GM10847 (cell line): ENCODE results near the gene CYFIP1.
A peak's percentile ranks its signal among the peaks of the same experiment; 100 is the strongest.

ENCODE experiments used
- POLR2A ChIP-seq: IDR thresholded peaks from 2 replicates; pipeline ENCODE4 v1.6.1; 2011; ENCODE audit not compliant: insufficient read length; ENCODE audit errors: extremely low read depth

CYFIP1 gene

DNA sequence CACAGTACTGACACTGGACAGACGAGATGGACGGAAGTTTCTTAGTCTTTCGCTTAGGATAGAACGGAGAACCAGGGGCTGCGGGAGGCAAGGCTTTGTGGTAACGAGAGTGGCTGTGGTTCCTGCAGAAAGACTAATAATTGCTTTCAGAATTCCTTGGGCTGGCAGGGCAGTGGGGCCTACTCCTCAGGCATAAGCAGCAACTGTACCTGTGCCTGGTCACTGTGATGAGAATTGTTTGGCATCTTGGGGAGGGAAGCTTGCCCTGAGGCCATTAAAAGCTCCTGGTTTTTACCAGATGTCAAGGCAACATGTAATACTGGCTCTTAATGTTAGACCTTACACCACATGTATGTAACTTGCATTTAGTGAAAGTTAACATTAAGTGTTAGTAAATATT is 134.1 kb downstream of the CYFIP1 start:
- TF ChIP-seq POLR2A = no peak

DNA sequence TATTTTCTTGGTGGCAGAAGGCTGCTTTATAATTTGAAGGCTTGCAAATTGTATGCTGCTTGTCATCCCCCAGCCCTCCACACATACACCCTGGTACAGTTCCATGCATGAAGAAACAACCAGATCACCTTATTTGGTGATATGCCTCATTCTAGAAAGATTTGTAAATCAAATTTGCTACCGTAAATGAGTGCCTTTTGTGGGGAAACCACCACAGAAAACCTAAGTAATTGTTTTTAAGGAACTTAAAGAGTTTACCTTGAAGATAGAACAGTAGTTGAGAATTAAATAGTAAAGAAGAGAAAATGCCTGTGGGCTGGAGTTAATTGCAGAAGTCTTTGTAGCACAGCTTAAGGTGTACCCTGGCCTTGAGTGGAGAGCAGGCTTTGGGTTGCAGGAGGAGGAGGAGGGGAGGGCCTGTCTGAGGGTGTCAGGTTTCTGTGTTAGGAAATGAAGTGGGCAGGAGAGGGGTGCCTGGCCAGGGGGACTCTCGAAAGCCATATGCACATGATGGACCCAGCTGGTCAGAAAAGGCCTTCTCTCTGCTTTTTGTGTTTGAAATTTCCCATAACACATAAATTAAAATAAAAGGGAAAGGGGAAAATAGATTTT is 134.8 kb downstream of the CYFIP1 start:
- no peak for TF ChIP-seq POLR2A

DNA sequence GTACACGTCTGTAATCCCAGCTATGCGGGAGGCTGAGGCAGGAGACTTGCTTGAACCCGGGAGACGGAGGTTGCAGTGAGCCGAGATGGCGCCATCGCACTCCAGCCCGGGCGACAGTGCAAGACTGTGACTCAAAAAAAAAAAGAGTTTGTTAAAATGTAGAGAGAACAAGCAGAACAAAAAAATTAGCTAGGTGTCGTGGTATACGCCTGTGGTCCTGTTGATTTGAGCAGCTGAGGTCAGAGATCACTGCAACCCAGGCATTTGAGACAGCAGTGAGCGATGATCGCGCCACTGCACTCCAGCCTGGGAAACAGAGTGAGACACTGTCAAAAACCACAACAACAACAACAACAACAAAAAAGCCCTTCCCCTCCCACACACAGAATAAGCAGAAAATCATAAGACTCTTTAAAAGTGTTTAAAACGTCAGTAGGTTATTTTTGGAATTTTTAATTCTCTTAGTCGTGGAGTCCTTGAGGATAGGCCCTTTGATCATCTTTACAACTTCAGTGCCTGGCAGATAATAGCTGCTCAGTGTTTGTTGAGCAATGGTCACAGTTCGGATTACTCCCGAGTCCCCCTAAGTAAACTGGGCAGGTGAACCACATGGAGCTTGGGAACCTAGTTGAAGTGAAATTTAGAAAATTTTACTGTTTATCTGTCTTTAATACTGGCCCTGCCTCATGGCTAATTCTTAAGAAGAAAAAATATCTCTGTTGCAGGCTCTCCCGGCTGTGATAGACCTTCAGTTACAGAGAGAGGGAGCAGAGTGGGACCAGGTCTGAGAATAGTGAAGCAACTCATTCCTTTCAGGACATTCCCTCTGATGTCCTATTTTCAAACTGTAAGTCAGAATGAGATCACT is 135.5 kb downstream of the CYFIP1 start:
- no peak for TF ChIP-seq POLR2A

DNA sequence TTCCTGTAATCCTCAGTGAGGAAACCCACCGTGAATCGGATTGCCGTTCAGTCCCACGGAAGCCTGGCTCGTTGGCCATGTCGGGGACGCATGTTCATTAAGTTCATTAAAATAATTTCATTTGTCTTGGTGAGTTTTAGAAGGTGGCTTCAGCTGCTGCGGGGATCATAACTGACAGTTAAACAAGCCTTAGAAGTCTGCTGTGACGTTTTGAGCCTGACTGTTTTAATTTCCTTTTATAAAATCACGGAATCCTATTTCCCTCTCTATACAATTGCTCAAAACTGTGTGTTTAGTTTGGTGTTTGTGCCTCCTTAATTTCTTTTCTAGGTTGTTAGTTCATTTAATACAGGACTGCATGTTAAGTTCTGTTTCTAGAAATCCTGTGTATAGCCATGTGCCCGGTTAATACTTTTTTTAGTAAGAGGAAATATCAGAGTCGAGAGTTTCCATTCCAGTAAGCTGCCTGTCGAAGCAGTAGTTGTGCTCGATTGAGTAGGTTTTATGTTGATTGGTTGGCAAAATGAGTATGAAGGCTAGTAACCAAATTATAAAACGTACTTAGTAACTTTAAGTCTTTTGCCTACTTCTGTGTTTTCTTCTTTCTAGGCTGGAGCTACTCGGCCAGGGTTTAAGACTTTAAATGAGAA is 141.0 kb downstream of the CYFIP1 start:
- no peak for TF ChIP-seq POLR2A

DNA sequence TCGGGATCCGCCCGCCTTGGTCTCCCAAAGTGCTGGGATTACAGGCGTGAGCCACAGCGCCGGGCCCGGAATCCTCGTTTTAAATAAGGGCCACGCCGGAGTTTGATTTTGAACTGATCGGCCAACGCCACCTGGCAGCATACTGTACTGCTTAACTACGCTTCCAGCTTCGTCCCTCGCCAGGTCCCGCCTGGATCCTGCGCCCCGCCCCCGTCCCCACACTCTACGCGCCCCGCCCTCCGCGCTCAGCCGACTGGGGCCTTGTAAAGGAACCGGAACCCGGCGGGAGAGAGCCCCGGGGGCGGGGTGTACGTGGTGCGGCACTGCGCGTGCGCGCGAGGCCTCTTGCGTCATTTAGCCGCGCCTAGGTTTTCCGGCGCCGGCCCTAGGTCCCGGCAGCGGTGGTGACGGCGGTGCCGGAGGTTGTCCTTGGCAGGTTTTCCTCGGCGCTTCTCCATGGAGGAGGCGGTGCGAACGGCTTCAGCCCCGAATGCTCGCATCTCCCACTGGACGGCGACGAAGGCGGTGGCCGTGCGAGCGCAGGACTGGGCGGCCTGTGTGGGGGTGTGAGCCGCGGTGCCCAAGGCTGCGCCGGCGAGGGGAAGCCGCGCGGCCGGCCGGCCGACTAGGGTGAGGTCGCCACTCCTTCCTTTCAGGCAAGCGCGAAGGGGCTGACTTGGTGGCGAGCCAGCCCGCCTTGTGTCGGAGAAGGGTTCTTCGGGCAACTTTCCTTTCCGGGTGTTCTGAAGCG is 141.7 kb downstream of the CYFIP1 start, which contains the start of gene NIPA2:
NIPA2 (plus strand) TSS at position 375 of the 751 bp plus-strand sequence. CDS start 13,066 bp downstream, outside the sequence.
- TF ChIP-seq POLR2A = peak; percentile 82

DNA sequence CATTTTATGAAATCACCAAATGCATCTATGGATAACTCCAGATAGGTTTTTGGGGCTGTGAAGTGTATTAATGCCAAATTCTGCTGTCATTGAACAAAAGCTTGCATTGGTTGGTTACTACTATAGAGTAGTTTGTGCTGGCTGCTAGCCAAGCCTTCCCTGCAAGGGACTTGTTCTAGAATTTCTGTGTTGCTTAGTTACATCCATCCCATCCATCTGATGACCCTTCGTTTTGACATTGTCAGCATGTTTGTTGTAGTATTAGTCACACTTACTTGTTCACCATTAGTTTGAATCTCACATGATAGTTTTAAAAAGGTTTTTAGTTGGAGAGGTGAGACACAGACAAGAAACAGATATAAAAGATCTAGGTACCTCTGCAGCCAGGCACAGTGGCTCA is 148.7 kb downstream of the CYFIP1 start:
- TF ChIP-seq POLR2A = no peak

DNA sequence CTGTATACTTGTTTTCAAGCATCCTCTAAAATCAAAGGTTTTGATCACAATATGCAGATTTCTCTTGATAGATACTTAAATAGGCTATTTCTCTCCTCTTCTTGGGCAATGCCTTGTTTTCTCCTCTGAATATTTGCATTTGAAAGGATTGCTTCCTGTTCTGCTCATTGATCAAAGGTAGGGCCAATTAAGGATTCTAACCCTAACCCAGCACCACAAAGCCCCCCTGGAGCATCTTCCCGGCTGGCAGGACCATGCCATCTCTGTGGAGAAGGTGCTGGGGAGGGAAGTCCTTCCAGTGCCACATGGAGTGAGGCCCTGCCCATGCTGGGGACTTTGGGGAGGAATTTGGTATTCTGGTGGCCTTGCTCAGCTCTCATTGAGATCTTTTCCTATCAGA is 153.0 kb downstream of the CYFIP1 start:
- no peak for TF ChIP-seq POLR2A

DNA sequence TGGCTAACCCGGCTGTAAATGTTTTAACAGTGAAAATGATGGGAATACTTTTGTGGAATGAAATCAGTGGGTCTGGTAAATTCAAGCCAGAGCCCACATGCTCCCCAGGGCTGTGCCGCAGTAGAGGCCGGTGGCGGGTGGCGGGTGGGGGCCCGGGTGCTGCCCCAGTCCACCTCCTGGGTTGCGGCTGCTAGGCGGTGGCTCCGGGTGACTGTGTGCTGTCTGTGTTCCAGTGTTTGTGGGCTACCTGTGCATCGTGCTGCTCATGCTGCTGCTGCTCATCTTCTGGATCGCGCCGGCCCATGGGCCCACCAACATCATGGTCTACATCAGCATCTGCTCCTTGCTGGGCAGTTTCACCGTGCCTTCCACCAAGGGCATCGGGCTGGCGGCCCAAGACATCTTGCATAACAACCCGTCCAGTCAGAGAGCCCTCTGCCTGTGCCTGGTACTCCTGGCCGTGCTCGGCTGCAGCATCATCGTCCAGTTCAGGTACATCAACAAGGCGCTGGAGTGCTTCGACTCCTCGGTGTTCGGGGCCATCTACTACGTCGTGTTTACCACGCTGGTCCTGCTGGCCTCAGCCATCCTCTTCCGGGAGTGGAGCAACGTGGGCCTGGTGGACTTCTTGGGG is 156.6 kb downstream of the CYFIP1 start:
- TF ChIP-seq POLR2A = no peak

DNA sequence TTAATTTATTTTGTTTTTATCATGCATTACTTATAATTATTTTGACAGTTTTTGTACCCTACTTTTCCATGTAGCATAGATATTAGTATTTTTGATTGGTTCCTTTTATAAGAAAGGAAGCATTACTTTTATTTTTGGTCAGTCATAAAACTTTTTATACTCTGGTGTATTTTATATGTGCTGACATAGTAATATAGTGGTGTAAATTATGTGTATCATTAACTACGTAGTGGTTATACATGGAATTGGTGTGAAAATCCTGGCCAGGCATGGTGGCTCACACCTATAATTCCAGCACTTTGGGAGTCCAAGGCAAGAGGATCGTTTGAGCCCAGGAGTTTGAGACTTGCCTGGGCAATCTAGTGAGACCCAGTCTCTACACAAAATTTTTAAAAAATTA is 160.5 kb downstream of the CYFIP1 start:
- no peak for TF ChIP-seq POLR2A
